Astrocyte of the cerebellum (primary cell): ENCODE results near the gene PDE8A.

Experiments
- DNase-seq: peaks from one replicate; pipeline ENCODE4 v3.0.0-alpha.2; 2011; ENCODE audit warnings: low read depth
- H3K4me3 ChIP-seq: 2 replicates; pipeline ENCODE4 v1.5.1; 2011; ENCODE audit warnings: mild to moderate bottlenecking, low read depth, low read length, moderate library complexity
- CTCF ChIP-seq: IDR thresholded peaks from 2 replicates; pipeline ENCODE4 v1.5.1; 2012; ENCODE audit warnings: low read length, low read depth, moderate library complexity, mild to moderate bottlenecking; ENCODE audit errors: missing control alignments
- in situ Hi-C: cut with HindIII; loops from 2 replicates; pipeline ENCODE4 v1.10.0; 2017; ENCODE audit warnings: low sequenced_read_pairs

PDE8A gene

GRCh38 chr15:85030301-85030929 lies 48.8 kb downstream of the PDE8A start:
- no peak for TF ChIP-seq CTCF
- peak; percentile 49 for DNase-seq
- no peak overlapping the region for H3K4me3 ChIP-seq
- in situ Hi-C loops, result no loop called here

- no peak for TF ChIP-seq CTCF
- in situ Hi-C loops, result no loop called here
- DNase-seq, result no peak
- H3K4me3 ChIP-seq, result no peak overlapping the region
Observed at GRCh38 chr15:85031086-85031943, 49.7 kb downstream of the PDE8A start.

- in situ Hi-C loops, result no loop called here
- no peak for DNase-seq
- H3K4me3 ChIP-seq, result no peak overlapping the region
- TF ChIP-seq CTCF, result no peak
Observed at GRCh38 chr15:85031944-85032558, 50.4 kb downstream of the PDE8A start.

GRCh38 chr15:85033148-85033547 lies 51.5 kb downstream of the PDE8A start:
- no peak for DNase-seq
- in situ Hi-C loops, result no loop called here
- no peak for TF ChIP-seq CTCF
- no peak overlapping the region for H3K4me3 ChIP-seq

GRCh38 chr15:85034276-85034675 lies 52.6 kb downstream of the PDE8A start:
- no peak for TF ChIP-seq CTCF
- in situ Hi-C loops, result no loop called here
- H3K4me3 ChIP-seq, result no peak overlapping the region
- DNase-seq, result no peak

- H3K4me3 ChIP-seq, result no peak overlapping the region
- in situ Hi-C loops, result no loop called here
- DNase-seq, result no peak
- no peak for TF ChIP-seq CTCF
Observed at GRCh38 chr15:85035980-85036379, 54.3 kb downstream of the PDE8A start.
